Stimulated activated CD8-positive, alpha-beta memory T cell treated with anti-CD3 and anti-CD28 coated beads, Interleukin-12 subunit alpha, Interleukin-12 subunit beta, amount 100 ng/mL, for 24 hours (primary cell): Measurements from ENCODE around the gene MAPK11.

Experiments used
- DNase-seq: peaks from one replicate; pipeline ENCODE4 v3.0.0-alpha.2; 2020; ENCODE audit errors: extremely low read depth

Gene MAPK11

GRCh38 chr22:50248196-50249081 is 21.7 kb downstream of the MAPK11 start:
- no peak for DNase-seq

GRCh38 chr22:50247748-50248147 is 22.4 kb downstream of the MAPK11 start:
- no peak for DNase-seq

DNA sequence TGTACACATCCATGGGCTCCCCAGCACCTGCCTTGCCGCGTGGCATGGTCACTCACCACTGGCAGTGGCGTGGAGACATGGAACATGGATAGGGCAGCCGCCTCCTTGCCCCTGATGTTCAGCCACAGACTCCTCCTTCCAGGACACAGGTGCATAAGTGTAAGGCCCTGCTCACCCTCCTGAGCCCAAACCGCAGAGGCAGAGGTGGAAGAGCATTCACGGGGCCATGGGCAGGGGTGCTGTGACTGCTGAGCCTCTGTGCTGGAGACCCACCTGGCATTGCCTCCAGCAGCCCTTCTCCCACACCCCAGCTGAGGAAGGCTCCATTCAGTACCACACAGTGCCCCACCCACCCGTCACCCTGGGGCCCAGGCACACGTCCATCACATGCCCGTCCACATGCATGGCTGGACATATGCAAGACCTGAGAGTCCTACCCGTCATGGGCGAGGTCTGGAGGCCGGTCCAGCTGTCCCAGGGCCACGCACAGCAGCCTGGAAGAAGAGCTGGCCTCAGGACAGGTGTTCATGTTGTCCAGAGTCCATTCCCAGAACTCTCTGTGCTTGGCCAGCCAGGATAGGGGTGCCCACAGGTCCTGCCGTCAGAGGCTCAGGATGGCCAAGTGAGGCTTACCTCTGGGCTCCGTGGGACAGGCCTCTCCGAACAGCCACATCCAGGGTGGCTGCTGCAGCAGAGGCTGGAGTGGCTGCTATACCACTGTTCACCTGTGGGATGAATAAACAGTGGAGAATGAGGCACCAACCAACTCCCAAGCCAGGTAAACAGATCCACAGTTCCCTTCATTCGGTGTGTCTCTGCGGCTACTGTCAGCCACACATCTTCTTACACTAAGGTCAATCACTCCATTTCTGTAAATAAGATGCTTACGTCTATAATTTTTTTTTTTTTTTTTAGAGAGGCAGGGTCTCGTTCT is 23.7 kb downstream of the MAPK11 start:
- DNase-seq = no peak

- DNase-seq = no peak
These were observed 24.7 kb downstream of the MAPK11 start for GRCh38 chr22:50245214-50246072.

DNA sequence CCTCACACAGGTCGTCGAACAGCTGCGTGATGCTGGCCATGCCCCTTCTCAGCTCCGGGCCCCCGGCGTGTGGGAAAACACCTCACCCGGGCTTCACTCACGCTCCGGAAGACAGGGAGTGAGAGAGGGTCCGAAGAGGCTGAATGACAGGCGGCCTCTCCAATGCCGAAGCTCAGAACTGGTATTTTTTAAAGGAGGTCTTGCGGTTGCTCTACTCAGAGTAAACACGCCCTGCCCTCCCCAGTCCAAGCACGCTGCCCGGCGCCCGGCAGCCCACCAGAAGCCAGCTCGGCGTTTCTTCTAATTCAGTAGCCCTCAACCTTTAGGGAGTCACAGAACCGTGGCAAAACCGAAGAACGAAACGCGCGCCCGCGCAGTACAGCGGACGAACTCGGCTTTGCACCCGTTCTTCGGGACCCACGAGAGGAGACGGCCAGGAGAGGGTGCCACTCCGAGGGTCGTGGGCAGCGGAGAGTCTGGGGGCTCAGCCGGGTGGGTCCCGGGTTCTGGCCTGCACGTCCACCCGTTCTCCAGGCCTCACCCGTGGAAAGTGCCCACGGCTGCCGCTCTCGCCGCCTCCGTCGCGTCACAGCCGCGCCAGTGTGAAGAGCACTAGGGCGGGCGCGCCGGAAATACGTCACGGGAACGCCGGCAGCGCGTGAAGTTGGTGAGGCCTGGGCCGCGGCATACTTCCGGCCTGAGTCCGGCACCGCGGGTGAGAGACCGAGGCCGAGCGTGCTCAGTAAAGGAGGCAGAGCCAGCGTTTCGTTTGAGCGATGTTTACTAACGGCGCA is 25.6 kb downstream of the MAPK11 start, which contains the start of gene TUBGCP6:
TUBGCP6 (minus strand) TSS at position 604 of the 794 bp plus-strand sequence; CDS start at position 40, 564 bp downstream.
- peak; percentile 86 for DNase-seq

DNA sequence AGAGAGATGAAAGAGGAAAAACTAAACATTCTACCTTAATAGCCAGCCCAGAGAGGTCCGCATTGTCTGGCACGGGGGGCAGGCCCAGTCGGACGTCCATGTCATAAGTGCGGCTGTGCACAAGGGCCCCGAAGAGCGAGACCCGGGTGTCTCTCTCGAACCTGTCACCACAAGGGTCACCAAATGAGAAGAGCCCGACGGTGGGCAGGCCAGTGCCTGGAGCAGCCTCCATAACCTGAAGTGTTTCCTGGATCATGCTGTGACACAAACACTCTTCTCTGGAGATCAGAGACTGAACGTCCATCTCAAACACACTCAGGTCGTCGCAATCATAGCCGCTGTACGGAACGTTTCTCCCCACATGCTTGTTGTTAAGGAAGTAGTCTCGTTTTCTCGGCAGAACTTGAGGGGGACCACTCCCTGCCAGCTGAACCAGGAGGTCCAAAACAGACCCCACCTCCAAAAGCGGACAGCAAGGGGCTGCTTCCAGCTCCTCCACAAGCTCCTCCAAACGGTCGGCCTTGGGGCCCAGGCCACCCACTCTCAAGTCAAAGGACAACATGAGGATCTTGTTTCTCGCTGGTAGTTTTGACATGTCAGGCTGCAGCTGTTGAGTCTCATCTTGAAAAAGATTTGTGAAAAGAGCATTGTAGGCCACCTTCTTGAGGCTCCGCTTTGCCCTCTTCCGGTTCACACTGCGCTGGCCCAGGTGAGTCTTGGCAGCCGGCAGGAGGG is 26.3 kb downstream of the MAPK11 start:
- no peak for DNase-seq

DNA sequence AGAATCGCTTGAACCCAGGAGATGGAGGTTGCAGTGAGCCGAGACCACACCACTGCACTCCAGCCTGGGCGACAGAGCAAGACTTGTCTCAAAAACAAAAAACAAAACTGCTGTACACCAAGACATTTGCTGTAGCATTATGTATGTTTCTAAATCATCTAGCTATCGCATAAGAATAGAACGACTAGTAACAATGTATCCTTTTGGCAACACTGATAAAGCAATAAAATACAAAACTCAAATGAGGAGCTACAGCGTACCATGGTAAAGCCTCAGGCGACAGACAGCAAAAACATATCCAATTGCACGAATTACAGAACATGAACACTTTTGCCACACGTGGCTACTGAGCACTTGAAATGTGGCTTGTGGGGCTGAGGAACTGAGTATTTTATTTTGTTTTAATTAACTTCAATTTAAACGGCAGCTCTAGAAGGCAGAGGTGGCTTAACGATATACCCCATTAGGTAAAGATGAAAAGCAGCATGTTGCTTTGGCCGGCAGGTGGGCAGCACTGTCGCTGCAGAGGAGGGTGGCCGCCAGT is 27.7 kb downstream of the MAPK11 start:
- DNase-seq = no peak

DNA sequence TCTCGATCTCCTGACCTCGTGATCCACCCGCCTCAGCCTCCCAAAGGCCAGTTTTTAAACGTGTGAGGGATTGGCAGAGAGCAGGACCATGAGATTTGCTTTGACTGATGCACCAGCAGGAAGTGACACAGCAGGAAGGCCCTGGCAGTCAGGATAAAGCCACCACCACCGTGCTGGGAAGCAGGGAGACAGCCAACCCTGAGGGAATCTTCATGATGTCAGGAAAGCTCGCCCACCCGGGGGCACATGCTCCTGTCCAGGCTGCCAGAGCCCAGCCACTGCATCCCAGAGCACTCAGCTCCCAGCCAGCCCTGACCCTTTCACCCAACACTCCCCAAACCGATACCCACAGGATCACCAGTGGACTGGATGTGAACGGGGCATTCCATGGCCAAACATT is 31.4 kb downstream of the MAPK11 start:
- DNase-seq = no peak

DNA sequence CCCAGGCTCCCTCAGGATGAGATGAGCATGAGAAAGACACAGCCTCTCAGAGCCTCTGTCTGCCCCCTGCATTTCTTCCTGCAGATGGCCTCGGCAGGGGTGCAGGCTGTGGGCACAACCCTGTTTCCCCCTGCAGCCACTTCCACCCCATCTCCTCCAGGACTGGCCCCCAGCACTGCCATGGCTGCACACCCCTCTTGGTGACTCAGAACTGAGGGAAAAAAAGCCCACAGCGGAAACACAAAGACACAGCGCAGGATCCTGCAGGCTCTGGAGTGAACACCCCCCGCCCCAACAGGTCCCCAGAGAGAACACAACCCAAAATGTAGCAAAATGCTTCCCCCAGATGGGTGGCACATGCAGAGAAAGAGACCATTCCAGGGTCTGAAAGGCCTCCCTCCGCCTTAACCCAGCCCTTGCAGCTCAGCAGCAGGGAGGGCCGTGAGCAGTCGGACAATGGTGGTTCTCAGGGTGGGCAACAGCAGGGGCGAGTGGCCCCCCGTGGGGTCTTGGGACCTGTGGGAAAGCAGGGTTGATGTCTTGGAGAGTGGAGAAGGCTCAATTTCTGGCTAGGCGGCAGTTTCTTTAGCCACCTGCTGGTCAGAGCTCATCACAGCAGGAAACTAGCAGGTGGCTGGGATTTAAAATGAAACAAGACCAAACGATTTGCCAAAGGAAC is 33.3 kb downstream of the MAPK11 start:
- DNase-seq = no peak

GRCh38 chr22:50233223-50233622 is 37.0 kb downstream of the MAPK11 start:
- DNase-seq = no peak

DNA sequence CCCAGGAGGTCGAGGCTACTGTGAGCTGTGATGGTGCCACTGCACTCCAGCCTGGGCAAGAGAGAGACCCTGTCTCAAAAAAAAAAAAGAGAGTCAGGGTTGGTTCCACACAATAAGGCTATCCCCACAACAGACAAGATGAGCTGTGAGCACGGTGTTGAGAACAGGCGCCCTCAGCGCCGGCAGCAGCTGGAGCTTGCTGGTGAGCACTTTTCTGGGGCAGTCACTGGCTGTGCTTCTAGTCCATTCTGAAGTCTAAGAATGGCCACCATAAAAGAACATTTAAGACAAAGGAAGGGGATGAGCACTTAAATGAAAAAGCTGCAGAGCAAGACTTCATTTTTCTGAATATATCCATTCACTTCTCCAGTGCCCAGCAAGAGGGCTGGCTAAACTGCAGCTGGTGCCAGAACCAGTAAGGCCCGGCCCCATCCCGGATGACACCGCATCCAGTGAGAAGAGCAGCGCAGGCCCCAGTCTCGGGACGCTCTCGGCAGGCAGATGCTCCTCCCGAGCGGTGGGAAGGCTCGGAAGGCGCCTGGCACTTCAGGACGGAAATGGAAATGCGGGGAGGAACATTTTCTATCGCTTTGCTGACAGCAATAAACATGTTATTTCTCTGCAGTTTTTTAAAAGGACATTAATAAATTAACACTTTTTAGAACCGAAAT is 37.6 kb downstream of the MAPK11 start:
- no peak for DNase-seq

DNA sequence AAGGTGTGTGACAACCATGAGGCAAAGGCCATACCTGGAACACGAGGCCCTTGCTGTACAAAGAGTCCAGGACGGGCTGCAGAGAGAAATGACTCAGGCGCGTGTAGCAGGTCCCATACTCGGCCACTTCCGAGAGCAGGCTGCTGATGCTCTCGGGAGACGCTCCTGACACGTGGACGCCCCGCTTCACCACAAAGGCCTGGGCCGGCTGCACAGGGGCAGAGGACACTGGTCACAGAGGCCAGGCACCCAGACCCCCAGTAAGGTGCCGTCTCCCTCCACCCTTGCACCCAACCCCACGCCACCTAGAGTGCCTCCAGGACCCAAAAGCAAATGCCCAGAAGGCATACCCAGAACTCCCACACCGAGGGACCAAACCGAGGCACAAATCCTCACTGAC is 40.8 kb downstream of the MAPK11 start:
- no peak for DNase-seq

DNA sequence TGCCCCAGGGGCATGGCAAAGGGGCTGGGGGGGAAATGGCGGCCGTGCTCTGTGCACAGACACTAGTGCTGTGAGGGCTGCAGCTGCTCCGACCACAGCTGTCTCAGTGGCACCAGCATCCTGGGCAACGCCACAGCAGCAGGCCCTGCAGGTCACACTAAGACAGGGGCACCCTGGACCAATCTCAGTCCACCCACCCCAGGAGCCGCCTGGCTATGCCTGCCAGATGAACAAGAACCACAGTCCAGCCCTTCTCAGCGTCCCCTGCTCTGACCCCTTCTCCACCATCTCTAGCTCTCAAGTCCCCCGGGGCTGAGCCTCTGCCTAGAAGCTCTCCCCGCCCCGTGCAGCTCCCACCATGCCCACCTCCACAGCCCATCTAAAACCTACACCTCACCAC is 41.8 kb downstream of the MAPK11 start:
- no peak for DNase-seq

GRCh38 chr22:50227579-50228215 is 42.5 kb downstream of the MAPK11 start:
- no peak for DNase-seq

DNA sequence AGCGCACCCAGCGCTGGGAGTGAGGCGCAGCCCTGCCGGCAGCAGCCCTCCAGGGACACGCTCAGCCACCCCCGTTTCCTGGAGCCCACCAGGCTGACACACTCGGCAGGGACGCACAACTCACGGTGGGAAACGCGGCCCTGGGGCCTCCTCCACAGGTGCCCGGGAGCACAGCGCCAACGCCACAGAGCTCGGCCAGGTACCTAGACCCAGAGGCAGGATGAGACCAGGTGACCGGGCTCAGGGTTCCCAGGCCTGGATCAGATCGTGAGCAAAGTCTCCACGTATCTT is 43.4 kb downstream of the MAPK11 start:
- no peak for DNase-seq

DNA sequence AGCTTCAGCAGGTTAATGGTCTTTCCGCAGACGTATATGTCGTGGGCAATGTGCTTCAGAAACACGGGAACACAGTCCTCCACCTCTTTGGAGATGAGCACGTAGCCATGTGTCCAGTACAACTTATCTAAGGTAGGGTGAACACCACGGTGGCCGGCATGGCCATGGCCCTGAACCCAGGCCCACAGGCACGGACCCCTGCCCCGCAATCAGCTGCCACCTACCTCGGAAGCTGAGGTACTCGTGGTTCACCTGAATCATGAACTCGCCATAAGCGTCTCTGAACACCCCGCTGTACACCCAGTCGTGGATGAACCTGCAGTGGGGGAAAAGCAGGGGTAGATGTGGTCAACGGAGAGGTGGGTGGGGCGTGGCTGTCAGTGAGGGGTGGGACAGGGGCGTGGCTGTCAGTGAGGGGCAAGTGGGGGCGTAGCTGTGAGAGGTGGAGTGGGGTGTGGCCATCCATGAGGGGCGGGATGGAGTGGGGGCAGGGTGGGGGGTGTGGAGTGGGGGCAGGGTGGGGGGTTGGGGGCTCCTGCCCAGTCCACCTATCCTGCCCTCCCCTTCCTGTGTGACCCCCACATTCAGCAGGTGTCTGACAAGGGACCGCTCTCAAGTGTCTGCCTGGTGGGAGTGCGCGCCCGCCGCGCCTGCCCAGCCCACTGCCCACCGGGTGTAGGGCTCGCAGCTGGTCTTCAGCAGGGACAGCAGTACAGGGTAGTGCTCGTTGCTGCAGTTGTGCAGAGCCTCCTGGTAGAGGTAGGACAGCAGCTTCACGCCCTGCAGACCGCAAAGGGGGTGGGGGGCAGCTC is 43.9 kb downstream of the MAPK11 start:
- no peak for DNase-seq

- no peak for DNase-seq
These were observed 44.8 kb downstream of the MAPK11 start for GRCh38 chr22:50225200-50225969.
